HFFc6 (cell line): Measurements from ENCODE around the gene SLC35F2. TPM values are rescaled to one million over a fixed set of nuclear protein-coding genes. Genes with fewer than 3 reads are reported as not detected.

ENCODE experiments used
- DNase-seq: peaks from one replicate; pipeline ENCODE4 v3.0.0-alpha.2; 2018
- H3K27ac Mint-ChIP-seq: 2 replicates; pipeline ENCODE4 v1.8.0; 2020; ENCODE audit warnings: mild to moderate bottlenecking, mixed read lengths
- H3K27me3 Mint-ChIP-seq: 2 replicates; pipeline ENCODE4 v1.8.0; 2021; ENCODE audit warnings: mild to moderate bottlenecking, moderate library complexity, mixed read lengths; ENCODE audit not compliant: insufficient read depth
- H3K36me3 Mint-ChIP-seq: 2 replicates; pipeline ENCODE4 v1.8.0; 2021; ENCODE audit warnings: low read depth, mixed read lengths
- H3K4me1 Mint-ChIP-seq: 2 replicates; pipeline ENCODE4 v1.8.0; 2020; ENCODE audit warnings: low read depth, mixed read lengths
- H3K4me3 Mint-ChIP-seq: 2 replicates; pipeline ENCODE4 v1.8.0; 2020; ENCODE audit warnings: mild to moderate bottlenecking, moderate library complexity, mixed read lengths
- H3K9me3 Mint-ChIP-seq: 2 replicates; pipeline ENCODE4 v1.8.0; 2020; ENCODE audit warnings: mild to moderate bottlenecking, mixed read lengths
- total RNA-seq, 6 experiments: library from RNA; stranded (reverse); fragmentation: NEBNext Ultra II Directional; extraction: Animal tissue kit (Norgen Biotek cat#: 25700); gene quantifications; 2 replicates in 1 of 6; 3 replicates in 5 of 6; pipeline ENCODE4 v1.2.3, GENCODE V29; 2021
- TF ChIP-seq, protein P1 (sequence below): fragments of 200-600 bp; sonication (generic); IDR thresholded peaks from 2 replicates; pipeline ENCODE4 v1.5.0; 2021; ENCODE audit warnings: antibody characterized with exemption, mild to moderate bottlenecking

SLC35F2 gene
- total RNA-seq, 6 experiments from 2014 or later = 7.0 to 9.7 (median 7.7) TPM

- H3K4me1 Mint-ChIP-seq = peaks cover 11% of the 10 kb centered on the region
- H3K27ac Mint-ChIP-seq = no peak overlapping the region
- no peak for DNase-seq
- no peaks in the 10 kb centered on the region for H3K36me3 Mint-ChIP-seq
- TF ChIP-seq, protein P1, sequence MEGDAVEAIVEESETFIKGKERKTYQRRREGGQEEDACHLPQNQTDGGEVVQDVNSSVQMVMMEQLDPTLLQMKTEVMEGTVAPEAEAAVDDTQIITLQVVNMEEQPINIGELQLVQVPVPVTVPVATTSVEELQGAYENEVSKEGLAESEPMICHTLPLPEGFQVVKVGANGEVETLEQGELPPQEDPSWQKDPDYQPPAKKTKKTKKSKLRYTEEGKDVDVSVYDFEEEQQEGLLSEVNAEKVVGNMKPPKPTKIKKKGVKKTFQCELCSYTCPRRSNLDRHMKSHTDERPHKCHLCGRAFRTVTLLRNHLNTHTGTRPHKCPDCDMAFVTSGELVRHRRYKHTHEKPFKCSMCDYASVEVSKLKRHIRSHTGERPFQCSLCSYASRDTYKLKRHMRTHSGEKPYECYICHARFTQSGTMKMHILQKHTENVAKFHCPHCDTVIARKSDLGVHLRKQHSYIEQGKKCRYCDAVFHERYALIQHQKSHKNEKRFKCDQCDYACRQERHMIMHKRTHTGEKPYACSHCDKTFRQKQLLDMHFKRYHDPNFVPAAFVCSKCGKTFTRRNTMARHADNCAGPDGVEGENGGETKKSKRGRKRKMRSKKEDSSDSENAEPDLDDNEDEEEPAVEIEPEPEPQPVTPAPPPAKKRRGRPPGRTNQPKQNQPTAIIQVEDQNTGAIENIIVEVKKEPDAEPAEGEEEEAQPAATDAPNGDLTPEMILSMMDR = no peak
- no peak overlapping the region for H3K4me3 Mint-ChIP-seq
- H3K27me3 Mint-ChIP-seq = no peaks in the 10 kb centered on the region; the same call in 1 of the 2 replicates
- H3K9me3 Mint-ChIP-seq = no peaks in the 10 kb centered on the region
Observed at GRCh38 chr11:107824668-107825369, 33.8 kb downstream of the SLC35F2 start.

DNA sequence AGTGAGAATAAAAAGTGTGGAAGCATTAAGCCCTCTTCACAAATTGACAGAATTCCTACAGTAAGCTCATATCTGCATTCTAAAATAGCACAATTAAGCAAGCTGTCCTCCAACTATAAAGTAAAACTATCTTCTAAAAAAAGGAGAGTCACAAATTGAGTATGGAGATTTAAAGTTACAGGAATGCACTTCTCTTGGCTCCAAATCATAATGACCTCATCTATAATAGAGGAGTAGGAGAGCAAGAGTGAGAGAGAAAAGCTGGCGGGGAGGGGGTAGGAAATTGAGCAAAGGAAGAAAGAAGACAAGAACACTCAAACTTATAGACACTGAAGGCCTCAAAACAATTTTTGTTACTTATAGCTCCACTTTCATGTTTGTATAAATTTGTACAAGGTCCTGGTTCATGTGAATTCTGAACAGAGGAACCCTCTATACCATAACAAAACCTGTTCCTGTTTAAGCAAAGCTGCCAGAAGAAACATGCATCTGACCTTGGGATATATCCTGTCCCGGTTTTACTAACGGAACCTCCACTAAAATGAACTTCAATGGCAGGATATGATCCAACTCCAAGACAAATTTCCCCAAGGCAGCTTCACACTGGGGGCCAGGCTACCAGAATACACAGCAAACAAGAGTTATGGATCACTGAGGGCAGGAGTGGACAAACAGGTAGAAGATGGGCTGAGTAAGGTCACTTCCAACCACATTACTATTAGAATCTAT is 37.2 kb downstream of the SLC35F2 start:
- TF ChIP-seq, protein P1 = no peak
- H3K9me3 Mint-ChIP-seq = no peaks in the 10 kb centered on the region
- no peak overlapping the region for H3K27ac Mint-ChIP-seq
- no peaks in the 10 kb centered on the region for H3K36me3 Mint-ChIP-seq
- no peaks in the 10 kb centered on the region; the same call in 1 of the 2 replicates for H3K27me3 Mint-ChIP-seq
- H3K4me3 Mint-ChIP-seq = no peak overlapping the region
- DNase-seq = peak; percentile 5
- peaks cover 21% of the 10 kb centered on the region for H3K4me1 Mint-ChIP-seq

GRCh38 chr11:107819361-107820014 is 39.1 kb downstream of the SLC35F2 start:
- Mint-ChIP-seq H3K27me3 (no peaks in the 10 kb centered on the region; the same call in 1 of the 2 replicates), H3K9me3 (no peaks in the 10 kb centered on the region), H3K27ac (no peak overlapping the region; the same call in 1 of the 2 replicates), H3K36me3 (no peaks in the 10 kb centered on the region), H3K4me1 (peaks cover 21% of the 10 kb centered on the region), H3K4me3 (no peak overlapping the region)
- DNase-seq = no peak
- TF ChIP-seq, protein P1 = no peak

GRCh38 chr11:107818491-107818890 is 40.1 kb downstream of the SLC35F2 start:
- Mint-ChIP-seq H3K27me3 (no peaks in the 10 kb centered on the region; the same call in 1 of the 2 replicates), H3K27ac (no peak overlapping the region), H3K9me3 (no peaks in the 10 kb centered on the region), H3K36me3 (no peaks in the 10 kb centered on the region), H3K4me3 (no peak overlapping the region), H3K4me1 (peaks cover 21% of the 10 kb centered on the region)
- no peak for DNase-seq
- TF ChIP-seq, protein P1 = no peak

GRCh38 chr11:107816028-107816427 is 42.6 kb downstream of the SLC35F2 start:
- no peak overlapping the region for H3K4me3 Mint-ChIP-seq
- H3K36me3 Mint-ChIP-seq = no peaks in the 10 kb centered on the region
- TF ChIP-seq, protein P1 = no peak
- no peak overlapping the region for H3K27ac Mint-ChIP-seq
- H3K27me3 Mint-ChIP-seq = no peaks in the 10 kb centered on the region
- no peaks in the 10 kb centered on the region for H3K9me3 Mint-ChIP-seq
- H3K4me1 Mint-ChIP-seq = peaks cover 14% of the 10 kb centered on the region
- DNase-seq = no peak
